Bronchial epithelial cell (primary cell): ENCODE data around the gene ARFGAP3. TPM values are rescaled to one million over a fixed set of nuclear protein-coding genes. Genes with fewer than 3 reads are reported as not detected.
A peak's percentile ranks its signal among the peaks of the same experiment; 100 is the strongest.

Experiments
- DNase-seq: peaks from one replicate; pipeline ENCODE4 v3.0.0-alpha.2; 2010; ENCODE audit warnings: low read depth
- FAIRE-seq: peaks from 2 replicates; lab custom pipeline; 2011; peaks lifted over from hg19 to GRCh38; lab: Jason Lieb, UNC
- H3K27me3 ChIP-seq: 2 replicates; pipeline ENCODE4 v1.5.1; 2011; ENCODE audit warnings: low read length; ENCODE audit not compliant: control insufficient read depth, insufficient read depth
- H3K36me3 ChIP-seq: 2 replicates; pipeline ENCODE4 v1.5.1; 2011; ENCODE audit warnings: low read length; ENCODE audit not compliant: control insufficient read depth, insufficient read depth
- H3K4me3 ChIP-seq: 2 replicates; pipeline ENCODE4 v1.5.1; 2011; ENCODE audit warnings: mild to moderate bottlenecking, low read depth, low read length, control low read depth
- total RNA-seq: library from RNA; depleted of rRNA; stranded (reverse); fragments of >200 nt; gene quantifications from 2 replicates; pipeline ENCODE4 v1.2.1, GENCODE V29; 2014
- TF ChIP-seq, protein P1 (sequence below): IDR thresholded peaks from 2 replicates; pipeline ENCODE4 v1.5.1; 2011; ENCODE audit warnings: mild to moderate bottlenecking, moderate library complexity, low read length, control low read depth, inconsistent platforms; ENCODE audit not compliant: insufficient read depth, severe bottlenecking

The ARFGAP3 gene
- total RNA-seq, 1 donor from 2014 or later, result 87.7 TPM

DNA sequence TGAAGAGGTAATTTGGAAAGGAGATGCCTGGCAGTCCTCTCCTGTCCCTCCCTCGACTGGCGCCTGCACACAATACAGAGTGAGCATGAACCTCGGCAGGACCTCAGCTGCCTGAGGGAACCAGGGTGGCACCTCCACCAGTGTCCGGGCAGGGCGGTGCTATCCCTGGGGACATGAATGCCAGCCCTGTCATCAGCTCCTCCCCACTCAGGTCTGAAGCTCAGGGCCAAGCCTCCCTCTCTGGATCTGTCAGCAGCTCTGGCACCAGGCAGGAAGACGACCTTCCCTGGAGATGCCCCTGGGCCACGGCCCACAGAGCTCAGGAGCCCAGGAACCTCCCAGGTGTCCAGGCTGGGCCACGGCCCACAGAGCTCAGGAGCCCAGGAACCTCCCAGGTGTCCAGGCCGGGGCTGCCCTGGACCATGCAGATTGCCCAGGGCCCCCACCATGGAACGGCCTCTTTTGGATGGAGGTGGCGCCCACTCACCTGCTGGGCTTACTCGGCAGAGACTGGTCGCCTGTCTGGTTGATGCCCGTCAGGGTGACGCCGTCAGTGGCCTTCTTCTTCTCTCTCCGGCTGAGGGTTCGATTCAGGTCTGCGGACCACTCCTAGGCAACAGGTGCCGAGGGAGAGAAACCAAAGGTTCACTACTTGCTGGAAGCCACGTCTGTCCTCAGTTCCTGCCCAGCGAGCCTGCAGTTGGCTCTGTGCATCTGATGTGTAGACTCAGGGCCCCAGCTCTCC lies 21.7 kb upstream of the ARFGAP3 start:
- no peak for DNase-seq
- TF ChIP-seq, protein P1, sequence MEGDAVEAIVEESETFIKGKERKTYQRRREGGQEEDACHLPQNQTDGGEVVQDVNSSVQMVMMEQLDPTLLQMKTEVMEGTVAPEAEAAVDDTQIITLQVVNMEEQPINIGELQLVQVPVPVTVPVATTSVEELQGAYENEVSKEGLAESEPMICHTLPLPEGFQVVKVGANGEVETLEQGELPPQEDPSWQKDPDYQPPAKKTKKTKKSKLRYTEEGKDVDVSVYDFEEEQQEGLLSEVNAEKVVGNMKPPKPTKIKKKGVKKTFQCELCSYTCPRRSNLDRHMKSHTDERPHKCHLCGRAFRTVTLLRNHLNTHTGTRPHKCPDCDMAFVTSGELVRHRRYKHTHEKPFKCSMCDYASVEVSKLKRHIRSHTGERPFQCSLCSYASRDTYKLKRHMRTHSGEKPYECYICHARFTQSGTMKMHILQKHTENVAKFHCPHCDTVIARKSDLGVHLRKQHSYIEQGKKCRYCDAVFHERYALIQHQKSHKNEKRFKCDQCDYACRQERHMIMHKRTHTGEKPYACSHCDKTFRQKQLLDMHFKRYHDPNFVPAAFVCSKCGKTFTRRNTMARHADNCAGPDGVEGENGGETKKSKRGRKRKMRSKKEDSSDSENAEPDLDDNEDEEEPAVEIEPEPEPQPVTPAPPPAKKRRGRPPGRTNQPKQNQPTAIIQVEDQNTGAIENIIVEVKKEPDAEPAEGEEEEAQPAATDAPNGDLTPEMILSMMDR, result no peak
- Histone ChIP-seq H3K4me3 (no peak overlapping the region), H3K27me3 (no peaks in the 10 kb centered on the region), H3K36me3 (peaks cover 46% of the 10 kb centered on the region)
- FAIRE-seq, result peak; percentile 36

DNA sequence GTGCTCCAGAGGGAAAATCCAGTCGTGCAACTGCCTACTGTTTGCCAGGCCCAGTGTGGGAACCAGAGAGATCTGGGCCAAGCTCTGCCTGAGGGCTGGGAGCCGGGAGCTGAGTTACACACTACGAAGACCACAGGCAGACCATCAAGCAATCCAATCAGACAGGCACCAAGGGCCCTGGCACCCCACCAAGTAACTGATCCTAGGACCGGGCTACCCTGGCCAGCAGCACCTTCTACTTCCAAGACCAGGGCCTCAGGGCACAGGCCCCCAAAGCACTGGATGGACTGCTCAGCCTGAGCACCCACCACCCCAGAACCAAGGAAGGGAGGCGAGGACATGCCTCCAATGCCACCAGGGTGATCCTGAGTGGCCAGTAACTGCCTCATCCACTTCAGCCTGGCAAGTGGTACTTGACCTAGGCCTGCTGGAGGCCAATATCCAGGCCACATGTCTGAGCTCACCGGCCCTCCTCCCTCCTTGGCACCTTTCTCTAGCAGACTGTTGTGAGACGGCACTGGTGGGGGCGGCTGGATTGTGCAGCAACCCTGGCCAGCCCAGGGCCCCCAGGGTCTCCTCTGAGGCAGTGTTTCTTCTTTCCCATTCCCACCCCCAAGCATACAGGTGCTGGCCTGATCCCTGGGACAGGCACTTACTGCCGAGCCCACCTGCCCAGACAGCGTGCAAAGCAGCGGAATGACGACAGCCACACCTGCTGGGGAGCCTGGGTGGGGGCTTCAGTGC lies 20.7 kb upstream of the ARFGAP3 start:
- no peaks in the 10 kb centered on the region for H3K27me3 ChIP-seq
- TF ChIP-seq, protein P1, result no peak
- no peak for DNase-seq
- H3K4me3 ChIP-seq, result no peak overlapping the region
- H3K36me3 ChIP-seq, result peaks cover 44% of the 10 kb centered on the region
- no peak for FAIRE-seq

DNA sequence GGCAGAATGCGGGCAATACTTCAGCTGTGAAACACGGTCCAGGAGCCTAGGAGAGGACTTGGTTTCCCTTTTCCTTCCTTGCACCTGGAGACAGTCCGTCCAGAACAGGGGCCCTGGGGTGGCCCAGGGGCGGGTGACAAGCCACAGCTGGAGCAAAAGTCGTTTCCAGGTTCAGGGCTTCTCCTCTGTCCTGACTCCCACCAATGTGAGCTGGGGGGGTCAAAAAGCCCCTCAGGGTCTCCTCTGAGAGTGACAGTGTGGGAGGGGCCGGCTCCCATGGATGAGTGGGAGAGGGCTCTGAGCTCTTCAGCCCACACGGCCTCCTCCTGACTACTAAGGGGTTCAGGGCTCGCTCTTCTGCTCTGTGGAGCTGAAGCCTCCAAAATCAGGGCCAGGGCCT lies 20.1 kb upstream of the ARFGAP3 start:
- Histone ChIP-seq H3K36me3 (peaks cover 46% of the 10 kb centered on the region), H3K27me3 (no peaks in the 10 kb centered on the region), H3K4me3 (no peak overlapping the region)
- TF ChIP-seq, protein P1, result no peak
- FAIRE-seq (no peak), DNase-seq (no peak)

DNA sequence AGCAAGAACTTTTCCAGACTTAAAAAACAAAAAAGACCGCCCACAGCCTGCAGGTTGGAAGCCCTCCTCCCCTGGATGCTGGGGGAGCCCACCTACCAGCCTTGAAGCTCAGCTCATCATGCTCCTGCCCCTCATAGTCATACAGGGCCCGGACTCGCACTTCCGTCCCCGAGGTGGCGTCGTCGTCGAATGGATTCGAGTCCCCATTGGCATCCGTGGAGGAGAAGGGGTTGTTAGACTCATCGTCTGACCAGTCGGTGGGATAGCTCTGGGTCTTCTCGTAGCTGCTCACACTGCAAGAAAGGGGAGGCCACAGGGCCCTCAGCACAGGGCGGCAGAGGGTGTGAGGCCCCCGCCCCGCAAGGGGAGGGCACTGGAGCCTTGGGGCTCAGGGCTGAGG lies 19.0 kb upstream of the ARFGAP3 start:
- TF ChIP-seq, protein P1, result no peak
- H3K27me3 ChIP-seq, result no peaks in the 10 kb centered on the region
- H3K36me3 ChIP-seq, result peaks cover 44% of the 10 kb centered on the region
- DNase-seq, result no peak
- H3K4me3 ChIP-seq, result no peak overlapping the region
- FAIRE-seq, result no peak

DNA sequence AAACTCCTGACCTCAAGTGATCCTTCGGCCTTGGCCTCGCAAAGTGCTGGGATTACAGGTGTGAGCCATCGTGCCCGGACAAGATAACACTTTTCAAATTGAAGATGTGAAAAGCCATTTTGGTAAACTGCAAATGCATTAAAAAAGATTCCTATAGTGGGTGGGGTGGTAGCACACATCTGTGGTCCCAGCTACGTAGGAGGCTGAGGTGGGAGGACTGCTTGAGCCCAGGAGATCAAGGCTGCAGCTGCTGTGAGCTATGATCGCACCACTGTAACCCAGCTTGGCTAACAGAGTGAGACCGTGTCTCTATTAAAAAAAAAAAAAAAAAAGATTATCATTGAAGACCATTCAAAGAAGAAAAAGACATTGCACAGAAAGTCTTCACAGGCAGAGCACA lies 16.9 kb upstream of the ARFGAP3 start:
- Histone ChIP-seq H3K36me3 (peaks cover 41% of the 10 kb centered on the region), H3K4me3 (no peak overlapping the region), H3K27me3 (no peaks in the 10 kb centered on the region)
- FAIRE-seq (no peak), DNase-seq (no peak)
- TF ChIP-seq, protein P1, result no peak
